ENCODE measurements around the gene ANO9.

The ANO9 gene

GRCh38 chr11:400241-400689, 41.5 kb downstream of the ANO9 start:
- no peak overlapping the region for H3K4me3 ChIP-seq (ENCODE audit: low read length)
- no peak overlapping the region for H2AFZ ChIP-seq (ENCODE audit: low read length)
- DNase-seq: no peak
- H4K20me1 ChIP-seq (ENCODE audit: insufficient read depth, low read length): no peaks in the 10 kb centered on the region
- H3K79me2 ChIP-seq (ENCODE audit: low read length): no peaks in the 10 kb centered on the region
- no peak overlapping the region for H3K27ac ChIP-seq (ENCODE audit: low read length)
- H3F3A ChIP-seq (ENCODE audit: insufficient read depth, low read length): no peaks in the 10 kb centered on the region
- no peaks in the 10 kb centered on the region for H3K9me2 ChIP-seq (replicated peaks; ENCODE audit: insufficient read depth, low read length)
- H3K4me1 ChIP-seq (ENCODE audit: low read length): no peaks in the 10 kb centered on the region
- H3K9me3 ChIP-seq (replicated peaks; ENCODE audit: insufficient read depth, low read length): no peaks in the 10 kb centered on the region
- TF ChIP-seq EZH2phosphoT487 (IDR thresholded peaks at IDR 0.05; ENCODE audit: low read length) (no peak), CTCF (IDR thresholded peaks at IDR 0.05; ENCODE audit: low read length) (no peak), EZH2 (optimal IDR thresholded peaks at IDR 0.05; ENCODE audit: low read depth, low read length) (no peak)
- H3K4me2 ChIP-seq (ENCODE audit: low read depth, low read length): no peak overlapping the region
- H3K9ac ChIP-seq (ENCODE audit: low read length): no peak overlapping the region
- H3K36me3 ChIP-seq (replicated peaks; ENCODE audit: insufficient read depth, low read length): no peaks in the 10 kb centered on the region
- H3K27me3 ChIP-seq (replicated peaks; ENCODE audit: insufficient read depth, low read length): peaks cover 36% of the 10 kb centered on the region

GRCh38 chr11:399731-400211, 42.0 kb downstream of the ANO9 start:
- DNase-seq: no peak
- no peaks in the 10 kb centered on the region for H3K36me3 ChIP-seq (replicated peaks; ENCODE audit: insufficient read depth, low read length)
- H3K9me3 ChIP-seq (replicated peaks; ENCODE audit: insufficient read depth, low read length): no peaks in the 10 kb centered on the region
- no peaks in the 10 kb centered on the region for H3K9me2 ChIP-seq (replicated peaks; ENCODE audit: insufficient read depth, low read length)
- no peak overlapping the region for H2AFZ ChIP-seq (ENCODE audit: low read length)
- TF ChIP-seq CTCF (IDR thresholded peaks at IDR 0.05; ENCODE audit: low read length) (no peak), EZH2phosphoT487 (IDR thresholded peaks at IDR 0.05; ENCODE audit: low read length) (no peak), EZH2 (optimal IDR thresholded peaks at IDR 0.05; ENCODE audit: low read depth, low read length) (no peak)
- no peaks in the 10 kb centered on the region for H4K20me1 ChIP-seq (ENCODE audit: insufficient read depth, low read length)
- no peak overlapping the region for H3K9ac ChIP-seq (ENCODE audit: low read length)
- H3K4me2 ChIP-seq (ENCODE audit: low read depth, low read length): no peak overlapping the region
- no peaks in the 10 kb centered on the region for H3K4me1 ChIP-seq (ENCODE audit: low read length)
- peaks cover 36% of the 10 kb centered on the region for H3K27me3 ChIP-seq (replicated peaks; ENCODE audit: insufficient read depth, low read length)
- H3F3A ChIP-seq (ENCODE audit: insufficient read depth, low read length): no peaks in the 10 kb centered on the region
- H3K79me2 ChIP-seq (ENCODE audit: low read length): no peaks in the 10 kb centered on the region
- no peak overlapping the region for H3K4me3 ChIP-seq (ENCODE audit: low read length)
- no peak overlapping the region for H3K27ac ChIP-seq (ENCODE audit: low read length)

- Histone ChIP-seq H3K4me1 (ENCODE audit: low read length) (no peaks in the 10 kb centered on the region), H3K27me3 (replicated peaks; ENCODE audit: insufficient read depth, low read length) (peaks cover 36% of the 10 kb centered on the region), H3K9me2 (replicated peaks; ENCODE audit: insufficient read depth, low read length) (no peaks in the 10 kb centered on the region), H3K9me3 (replicated peaks; ENCODE audit: insufficient read depth, low read length) (no peaks in the 10 kb centered on the region), H3K4me3 (ENCODE audit: low read length) (no peak overlapping the region), H3K9ac (ENCODE audit: low read length) (no peak overlapping the region), H3K27ac (ENCODE audit: low read length) (no peak overlapping the region), H3K79me2 (ENCODE audit: low read length) (no peaks in the 10 kb centered on the region), H3K36me3 (replicated peaks; ENCODE audit: insufficient read depth, low read length) (no peaks in the 10 kb centered on the region), H3F3A (ENCODE audit: insufficient read depth, low read length) (no peaks in the 10 kb centered on the region), H4K20me1 (ENCODE audit: insufficient read depth, low read length) (no peaks in the 10 kb centered on the region), H2AFZ (ENCODE audit: low read length) (no peak overlapping the region), H3K4me2 (ENCODE audit: low read depth, low read length) (no peak overlapping the region)
- no peak for TF ChIP-seq CTCF (IDR thresholded peaks at IDR 0.05; ENCODE audit: low read length)
- no peak for TF ChIP-seq EZH2phosphoT487 (IDR thresholded peaks at IDR 0.05; ENCODE audit: low read length)
- TF ChIP-seq EZH2 (optimal IDR thresholded peaks at IDR 0.05; ENCODE audit: low read depth, low read length): no peak
- DNase-seq: no peak
These were observed 43.0 kb downstream of the ANO9 start for GRCh38 chr11:398826-399225.
